Measurements from ENCODE around the gene TNS3. TPM values are rescaled to one million over a fixed set of nuclear protein-coding genes. Genes with fewer than 3 reads are reported as not detected.

Gene TNS3
- total RNA-seq, 1 donor from 2014 or later = 210 TPM

DNA sequence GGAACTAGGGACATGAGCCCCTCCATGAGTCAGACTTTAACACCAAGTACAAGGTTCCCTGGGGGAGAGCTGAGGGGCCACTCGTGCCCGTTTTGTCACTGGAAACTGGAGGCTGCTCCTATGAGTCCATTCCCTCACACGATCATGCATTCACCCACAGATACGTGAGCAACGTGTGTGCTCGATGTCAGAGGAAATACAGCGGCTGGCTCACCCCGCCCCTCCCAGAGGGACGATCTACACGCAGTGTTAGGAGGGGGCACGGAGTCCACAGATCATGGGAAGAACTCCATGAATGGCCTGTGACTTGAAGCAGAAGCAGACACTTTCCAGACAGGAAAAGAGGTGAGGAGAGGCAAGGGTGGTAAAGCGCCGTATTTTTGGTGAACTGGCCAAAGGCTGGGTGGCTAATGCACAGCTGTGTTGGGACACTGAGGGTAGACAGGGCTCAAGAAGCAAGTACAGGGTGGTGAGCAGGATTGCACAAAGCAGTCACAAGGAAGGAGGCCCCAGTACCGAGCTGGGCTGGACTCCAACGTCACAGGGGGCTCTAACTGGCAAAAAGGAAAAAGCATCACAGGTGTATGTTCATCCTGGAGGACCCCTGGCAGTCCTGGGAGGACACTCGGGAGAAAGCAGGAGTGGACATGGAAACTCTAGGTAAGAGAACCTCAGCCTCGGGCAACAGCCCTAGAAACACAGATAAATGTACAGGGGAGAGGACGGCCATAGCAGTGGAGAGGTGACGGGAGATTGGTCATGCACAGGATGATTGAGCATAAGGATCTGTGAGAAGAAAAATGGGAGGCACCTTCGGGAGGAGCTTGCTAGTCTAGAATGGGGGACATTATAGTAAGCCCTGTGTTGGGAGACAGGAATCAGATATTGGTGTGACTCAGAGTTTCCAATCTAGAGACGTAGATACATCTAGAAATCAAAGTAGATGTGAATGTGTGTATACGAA, 41.2 kb downstream of the TNS3 start:
- DNase-seq (ENCODE audit: low read depth) = peak; percentile 32

GRCh38 chr7:47540053-47540386, 41.9 kb downstream of the TNS3 start:
- DNase-seq (ENCODE audit: low read depth) = no peak

DNA sequence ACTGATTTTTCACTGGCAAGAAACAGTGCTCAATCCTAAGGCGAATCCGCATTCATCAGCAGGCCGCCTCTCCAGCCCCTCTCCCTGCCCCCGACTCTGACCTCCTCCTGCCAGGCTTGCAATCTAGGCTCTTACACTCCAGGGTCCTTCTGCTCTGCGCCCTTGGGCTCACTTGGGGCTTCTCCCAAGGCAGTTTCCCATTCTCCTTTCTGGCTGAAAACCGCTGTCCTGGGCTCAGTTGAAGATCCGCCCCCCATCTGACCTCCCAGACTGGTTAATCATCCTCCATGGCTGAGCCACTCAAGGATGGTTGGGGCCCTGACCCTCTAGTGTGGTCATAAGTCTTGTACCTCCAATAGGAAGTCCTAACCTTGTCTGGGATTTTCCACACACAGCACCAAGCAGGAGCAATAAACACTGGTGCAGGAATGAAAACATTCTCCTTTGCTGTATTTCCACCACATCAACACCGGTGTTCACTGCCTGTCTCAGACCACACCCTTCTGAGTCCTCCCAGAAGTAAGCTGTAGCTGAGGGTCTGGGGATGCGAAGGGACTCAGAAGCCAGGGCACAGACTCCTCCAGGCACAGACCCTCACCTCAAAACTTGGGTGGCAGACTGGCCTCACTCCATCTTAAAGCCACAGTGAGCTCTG, 42.4 kb downstream of the TNS3 start:
- DNase-seq (ENCODE audit: low read depth) = peak; percentile 98

DNA sequence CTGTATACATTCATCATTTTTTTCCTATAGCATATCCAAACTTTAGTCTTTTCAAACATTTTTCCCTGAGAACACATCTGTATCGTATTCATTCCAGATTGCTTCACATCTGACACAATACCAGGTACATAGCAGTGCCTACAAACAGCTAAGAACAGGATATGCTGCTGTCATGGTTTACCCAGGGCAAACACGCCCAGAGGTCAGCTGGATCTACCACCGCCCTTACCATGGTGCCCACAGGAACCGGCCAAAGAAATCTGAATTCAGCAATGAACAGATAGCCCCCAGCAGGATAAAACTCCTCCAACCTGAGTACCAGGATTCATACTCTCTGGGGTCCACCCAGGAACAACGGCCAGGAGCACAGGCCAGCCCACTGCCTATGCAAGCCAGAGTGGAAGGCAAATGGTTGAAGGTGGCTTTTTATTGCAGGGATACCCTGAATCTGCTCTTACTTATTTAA, 43.0 kb downstream of the TNS3 start:
- DNase-seq (ENCODE audit: low read depth) = peak; percentile 61

- no peak for DNase-seq (ENCODE audit: low read depth)
These were observed 43.9 kb downstream of the TNS3 start for GRCh38 chr7:47537716-47538675.

DNA sequence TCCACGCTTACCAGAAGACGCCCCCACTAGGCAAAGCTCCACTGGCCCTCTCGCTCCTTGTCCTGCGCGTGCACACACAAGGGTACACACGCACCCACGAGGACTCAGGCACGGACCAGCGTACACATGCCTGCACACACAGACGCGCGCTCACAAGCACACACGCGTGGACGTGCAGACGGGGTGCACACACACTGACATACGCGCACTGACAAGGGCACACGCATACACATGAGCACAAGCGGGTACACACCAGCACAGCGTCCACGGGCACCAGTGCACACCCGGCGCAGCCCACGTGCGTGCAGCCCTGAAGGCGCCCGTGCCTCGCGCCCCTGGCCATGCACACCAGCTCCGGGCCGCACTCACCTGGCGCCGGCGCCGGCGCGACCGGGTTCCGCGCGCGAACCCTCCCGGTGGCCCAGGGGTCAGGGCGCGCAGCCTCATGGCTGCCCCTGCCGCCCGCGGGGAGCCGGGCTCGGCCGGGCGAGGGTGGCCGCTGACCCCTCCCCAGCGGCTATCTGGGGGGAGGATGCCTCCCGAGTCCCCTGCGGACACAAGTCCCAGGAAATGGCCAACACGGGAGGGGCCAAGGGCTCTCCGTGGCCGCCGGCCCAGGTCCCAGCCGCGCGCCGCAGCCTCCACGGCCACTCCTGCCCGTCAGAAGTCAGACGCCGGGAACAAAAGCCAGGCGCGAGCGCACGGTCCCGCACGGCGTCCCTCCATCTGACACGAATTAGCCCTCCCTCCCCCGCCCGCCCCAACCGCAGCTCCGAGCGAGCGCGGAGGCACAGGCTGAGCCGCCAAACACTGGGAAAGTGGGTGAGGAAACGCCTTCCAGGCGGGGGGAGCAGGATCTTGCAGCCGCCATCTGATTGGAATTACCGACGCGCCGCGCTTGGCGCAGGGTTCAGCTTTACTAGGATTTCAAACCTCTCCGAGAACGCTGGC, 45.0 kb downstream of the TNS3 start:
- DNase-seq (ENCODE audit: low read depth) = peak; percentile 32

DNA sequence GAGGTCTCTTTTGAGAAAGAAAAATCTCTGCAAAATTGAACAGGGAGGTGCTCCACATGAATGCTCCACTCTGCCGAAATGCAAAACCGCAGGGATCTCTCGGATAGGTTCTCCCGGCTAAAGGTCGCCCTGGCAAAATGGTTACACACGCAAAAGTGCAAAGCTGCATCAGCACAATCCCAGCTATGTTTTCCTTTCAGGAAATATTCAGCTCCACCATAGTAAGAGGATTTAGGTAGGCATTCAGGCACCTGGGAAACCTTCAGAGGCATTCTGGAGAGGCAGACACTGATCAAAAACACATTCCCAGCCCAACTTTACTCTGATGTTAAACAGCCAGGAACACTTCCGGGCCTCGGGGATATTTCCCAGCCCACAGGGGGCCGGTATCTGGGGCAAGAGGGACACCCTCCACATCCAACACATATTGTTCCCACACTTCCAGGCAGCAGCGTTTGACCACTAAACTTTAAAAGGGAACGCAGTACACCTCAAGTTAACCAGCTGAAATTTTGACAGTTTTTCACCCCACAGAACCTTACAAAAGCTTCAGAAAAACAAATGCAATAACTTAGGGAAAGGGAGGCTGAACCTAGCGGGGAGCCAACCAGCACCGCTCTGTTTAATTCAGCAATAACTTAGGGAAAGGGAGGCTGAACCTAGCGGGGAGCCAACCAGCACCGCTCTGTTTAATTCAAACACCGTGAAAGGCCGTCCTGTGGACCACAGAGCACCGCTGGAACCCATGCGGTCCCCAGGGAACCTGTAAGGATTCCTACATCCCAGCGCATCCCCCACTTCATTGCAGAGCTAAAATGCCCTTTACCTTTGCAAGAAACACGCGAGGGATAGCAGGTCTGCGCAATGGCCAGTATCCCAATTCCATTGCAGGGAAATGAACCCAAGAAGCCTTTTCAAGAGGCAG, 45.9 kb downstream of the TNS3 start:
- DNase-seq (ENCODE audit: low read depth) = peak; percentile 48

GRCh38 chr7:47535035-47535703, 46.7 kb downstream of the TNS3 start:
- peak; percentile 50 for DNase-seq (ENCODE audit: low read depth)

DNA sequence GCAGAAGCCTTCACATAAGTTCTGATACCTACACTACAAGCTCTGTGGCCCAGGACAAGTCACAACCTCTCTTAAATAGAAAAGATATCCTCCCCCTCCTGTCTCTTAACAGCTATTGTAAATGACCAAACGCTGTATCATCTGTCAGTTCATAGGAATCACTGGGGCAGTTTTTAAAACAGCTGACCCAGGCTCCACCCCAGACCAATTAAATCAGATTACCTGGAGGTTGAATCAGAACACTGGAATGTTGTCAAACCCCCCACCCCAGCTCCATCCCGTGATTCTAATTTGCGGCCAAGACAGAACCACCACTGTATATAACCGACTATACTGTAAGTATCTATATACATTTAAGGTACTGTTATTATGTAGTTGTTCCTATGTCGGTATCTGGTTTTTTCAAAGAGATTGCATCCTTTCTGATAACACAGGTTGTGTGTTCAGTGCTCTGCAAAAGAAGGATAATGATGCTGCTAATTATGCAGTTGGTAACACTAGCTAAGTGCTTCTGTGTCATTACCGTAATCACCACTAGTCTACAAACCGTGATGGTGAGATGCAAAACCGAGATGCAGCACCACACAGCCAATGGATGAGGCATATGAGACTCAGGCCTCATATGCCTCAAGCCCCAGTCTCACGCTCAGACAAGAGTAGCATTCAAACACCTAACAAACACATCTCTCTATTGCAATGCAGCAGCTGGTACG, 47.4 kb downstream of the TNS3 start:
- peak; percentile 59 for DNase-seq (ENCODE audit: low read depth)

- DNase-seq (ENCODE audit: low read depth) = no peak
These were observed 50.1 kb downstream of the TNS3 start for GRCh38 chr7:47531584-47532492.

DNA sequence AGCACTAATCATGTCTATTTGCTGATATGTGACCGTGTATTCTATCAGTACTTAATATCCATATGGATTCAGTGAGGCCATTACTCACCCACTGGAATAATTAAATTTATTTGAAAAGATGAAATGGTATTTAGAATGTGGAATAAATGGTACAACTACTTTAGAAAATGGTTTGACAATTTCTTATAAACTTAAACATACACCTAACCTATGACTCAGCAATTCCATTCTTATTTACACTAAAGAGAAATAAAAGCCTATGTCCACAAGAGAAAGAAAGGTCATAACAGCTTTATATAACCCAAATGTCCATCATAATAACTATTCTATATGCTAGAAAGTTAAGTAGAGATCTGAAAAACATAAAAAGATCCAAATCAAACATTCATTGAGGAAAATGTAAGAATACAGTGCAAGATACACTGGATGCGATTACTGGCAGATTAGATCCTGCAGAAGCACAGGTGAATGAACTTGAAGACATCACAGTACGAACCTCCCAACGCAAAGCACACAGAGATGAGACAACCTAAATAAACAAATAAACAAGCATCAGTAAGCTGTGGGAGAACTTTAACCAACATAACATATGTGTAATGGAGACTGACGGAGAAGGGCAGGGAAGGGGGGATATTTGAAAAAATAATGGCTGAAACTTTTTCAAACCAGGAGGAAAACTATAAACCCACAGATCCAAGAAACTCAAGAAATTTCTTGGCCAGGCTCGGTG, 51.9 kb downstream of the TNS3 start:
- no peak for DNase-seq (ENCODE audit: low read depth)

- no peak for DNase-seq (ENCODE audit: low read depth)
These were observed 52.5 kb downstream of the TNS3 start for GRCh38 chr7:47529405-47529804.

DNA sequence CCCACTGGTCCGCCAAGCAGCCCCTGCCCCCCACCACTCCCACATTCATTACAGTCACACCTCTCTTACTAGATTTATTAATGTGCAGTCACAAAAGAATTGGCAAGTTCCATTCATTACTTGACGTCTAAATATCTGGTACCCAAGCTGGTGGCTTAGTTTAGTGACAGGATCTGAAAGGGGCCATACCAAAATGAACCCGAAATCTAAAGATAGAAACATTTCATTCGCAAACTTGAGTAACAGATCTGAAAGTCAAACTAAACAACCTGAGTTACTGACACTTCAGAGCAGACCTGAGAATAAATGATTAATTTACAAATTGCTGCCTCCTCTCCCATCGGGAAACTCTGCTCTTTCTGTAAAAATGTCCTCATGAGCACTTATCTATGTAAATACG, 53.4 kb downstream of the TNS3 start:
- no peak for DNase-seq (ENCODE audit: low read depth)

DNA sequence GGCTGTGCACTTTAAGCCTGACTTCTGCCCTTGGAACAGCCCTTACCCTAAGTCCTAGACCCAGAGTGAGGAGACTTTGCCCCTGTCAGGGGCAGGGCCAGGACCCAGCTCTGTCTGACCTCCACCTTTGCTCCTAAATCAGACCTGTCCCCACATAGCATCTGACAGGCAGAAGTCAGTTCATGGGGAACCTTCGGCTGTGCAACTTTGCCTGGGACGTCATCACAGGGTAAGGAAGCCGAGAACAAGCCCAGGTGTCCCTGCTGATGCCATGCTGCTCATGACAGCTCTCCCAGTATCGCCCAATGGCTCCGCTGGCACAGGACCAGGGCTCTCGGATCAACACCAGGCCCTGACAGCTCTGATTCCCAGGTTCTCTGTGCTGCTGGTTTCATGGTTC, 55.4 kb downstream of the TNS3 start:
- no peak for DNase-seq (ENCODE audit: low read depth)

DNA sequence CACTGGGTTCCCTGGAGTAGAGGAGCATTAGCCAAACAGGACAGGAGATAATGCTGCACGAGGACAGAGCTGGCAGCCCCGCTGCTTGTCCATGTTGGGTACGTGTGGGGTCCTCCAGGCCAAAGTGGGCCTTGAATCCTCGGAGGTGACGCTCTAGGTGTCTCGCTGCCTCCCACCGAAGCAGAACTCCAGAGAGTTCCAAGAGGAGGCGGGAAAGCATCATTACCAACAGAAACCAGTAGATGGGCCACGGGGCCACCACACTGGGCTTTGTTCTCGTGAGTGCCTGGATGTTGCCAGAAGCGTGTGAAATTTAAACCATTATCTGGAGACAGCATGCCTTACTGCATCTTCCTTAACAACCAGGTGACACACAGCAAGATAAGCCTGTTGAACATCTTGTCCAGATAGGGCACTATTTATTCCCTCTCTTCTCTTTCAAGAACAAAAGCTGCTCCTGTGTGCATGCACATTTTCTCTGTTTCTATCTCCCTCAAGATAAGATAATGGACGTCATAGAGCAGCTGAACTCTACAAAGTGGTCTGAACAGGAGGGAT, 56.8 kb downstream of the TNS3 start:
- no peak for DNase-seq (ENCODE audit: low read depth)

DNA sequence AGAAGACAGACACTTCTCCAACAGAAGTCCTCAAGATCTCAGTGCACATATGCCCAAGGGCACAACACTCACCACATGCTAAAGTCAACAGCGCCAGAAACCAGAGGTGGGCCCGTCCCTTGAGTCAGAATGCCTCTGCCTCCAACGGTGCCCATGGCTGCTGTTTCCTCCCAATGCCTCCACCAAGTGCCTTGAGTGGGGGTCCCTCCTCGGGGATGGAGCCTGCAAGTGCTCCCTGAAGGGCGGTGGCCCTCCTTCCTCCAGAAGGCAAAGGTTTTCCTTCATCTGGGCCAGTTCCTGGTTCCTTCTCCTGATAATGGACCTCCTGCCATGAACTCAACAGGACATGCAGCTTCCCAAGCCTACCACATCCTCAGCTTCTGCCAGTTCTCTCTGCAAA, 58.5 kb downstream of the TNS3 start:
- DNase-seq (ENCODE audit: low read depth) = no peak

Data from renal cortical epithelial cell (primary cell).